ENCODE data around the gene UBAP1. TPM values are rescaled to one million over a fixed set of nuclear protein-coding genes. Genes with fewer than 3 reads are reported as not detected.

UBAP1 gene
- total RNA-seq, 1 experiment from 2014 or later = 30.8 TPM

- BruUV-seq (replicated peaks) = no TSS peak
- CTCF ChIA-PET = interaction anchor here (1.0 kb wide), 1 partner anchor 103 kb away, joined by 3 read pairs; no protein-coding TSS in a partner anchor
- POLR2A ChIA-PET = no interaction called here
Observed at GRCh38 chr9:34276772-34277171, 97.9 kb downstream of the UBAP1 start.

More at GRCh38 chr9:34276772-34277171, 97.9 kb downstream of the UBAP1 start:
- no peak overlapping the region for H3K27ac ChIP-seq (ENCODE audit: low read depth, low read length)
- H3K9me3 ChIP-seq (ENCODE audit: control insufficient read depth in 1 of 2, insufficient read depth in 1 of 2, low read depth in 1 of 2, low read length in 2 of 2) = no peaks in the 10 kb centered on the region
- H3K4me1 ChIP-seq (ENCODE audit: control insufficient read depth in 1 of 2, insufficient read depth in 2 of 2, low read length in 2 of 2) = no peaks in the 10 kb centered on the region
- no peaks in the 10 kb centered on the region for H3K27me3 ChIP-seq (ENCODE audit: insufficient read depth, low read length)
- intact Hi-C loops (cut with micrococcal nuclease) = no loop called here
- TF ChIP-seq EZH2 (IDR thresholded peaks at IDR 0.05) = no peak
- TF ChIP-seq POLR2AphosphoS5 (IDR thresholded peaks at IDR 0.05; ENCODE audit: low read depth, low read length) = no peak
- no peak for TF ChIP-seq POLR2A (IDR thresholded peaks at IDR 0.05; ENCODE audit: borderline replicate concordance, extremely low read depth, insufficient read depth, insufficient read length)
- TF ChIP-seq ZFX (IDR thresholded peaks at IDR 0.05) = no peak
- TF ChIP-seq ELF1 (IDR thresholded peaks at IDR 0.05; ENCODE audit: borderline replicate concordance, low read depth) = no peak
- TF ChIP-seq, protein P1, sequence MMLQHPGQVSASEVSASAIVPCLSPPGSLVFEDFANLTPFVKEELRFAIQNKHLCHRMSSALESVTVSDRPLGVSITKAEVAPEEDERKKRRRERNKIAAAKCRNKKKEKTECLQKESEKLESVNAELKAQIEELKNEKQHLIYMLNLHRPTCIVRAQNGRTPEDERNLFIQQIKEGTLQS (IDR thresholded peaks at IDR 0.05) = no peak
- TF ChIP-seq RAD21 (IDR thresholded peaks at IDR 0.05; ENCODE audit: low read depth) = no peak
- TF ChIP-seq CBX3 (IDR thresholded peaks at IDR 0.05; ENCODE audit: low read depth) = no peak
- TF ChIP-seq JUND (IDR thresholded peaks at IDR 0.05) = no peak
- TF ChIP-seq EZH2phosphoT487 (IDR thresholded peaks at IDR 0.05; ENCODE audit: borderline replicate concordance) = no peak
- TF ChIP-seq, protein P2, sequence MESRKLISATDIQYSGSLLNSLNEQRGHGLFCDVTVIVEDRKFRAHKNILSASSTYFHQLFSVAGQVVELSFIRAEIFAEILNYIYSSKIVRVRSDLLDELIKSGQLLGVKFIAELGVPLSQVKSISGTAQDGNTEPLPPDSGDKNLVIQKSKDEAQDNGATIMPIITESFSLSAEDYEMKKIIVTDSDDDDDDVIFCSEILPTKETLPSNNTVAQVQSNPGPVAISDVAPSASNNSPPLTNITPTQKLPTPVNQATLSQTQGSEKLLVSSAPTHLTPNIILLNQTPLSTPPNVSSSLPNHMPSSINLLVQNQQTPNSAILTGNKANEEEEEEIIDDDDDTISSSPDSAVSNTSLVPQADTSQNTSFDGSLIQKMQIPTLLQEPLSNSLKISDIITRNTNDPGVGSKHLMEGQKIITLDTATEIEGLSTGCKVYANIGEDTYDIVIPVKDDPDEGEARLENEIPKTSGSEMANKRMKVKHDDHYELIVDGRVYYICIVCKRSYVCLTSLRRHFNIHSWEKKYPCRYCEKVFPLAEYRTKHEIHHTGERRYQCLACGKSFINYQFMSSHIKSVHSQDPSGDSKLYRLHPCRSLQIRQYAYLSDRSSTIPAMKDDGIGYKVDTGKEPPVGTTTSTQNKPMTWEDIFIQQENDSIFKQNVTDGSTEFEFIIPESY (IDR thresholded peaks at IDR 0.05; ENCODE audit: extremely low read depth, insufficient replicate concordance, low read length) = no peak
- TF ChIP-seq ZNF274 (IDR thresholded peaks at IDR 0.05; ENCODE audit: low read depth, low read length) = no peak
- no peak for TF ChIP-seq SRF (IDR thresholded peaks at IDR 0.05; ENCODE audit: low read depth)
- TF ChIP-seq, protein P3, sequence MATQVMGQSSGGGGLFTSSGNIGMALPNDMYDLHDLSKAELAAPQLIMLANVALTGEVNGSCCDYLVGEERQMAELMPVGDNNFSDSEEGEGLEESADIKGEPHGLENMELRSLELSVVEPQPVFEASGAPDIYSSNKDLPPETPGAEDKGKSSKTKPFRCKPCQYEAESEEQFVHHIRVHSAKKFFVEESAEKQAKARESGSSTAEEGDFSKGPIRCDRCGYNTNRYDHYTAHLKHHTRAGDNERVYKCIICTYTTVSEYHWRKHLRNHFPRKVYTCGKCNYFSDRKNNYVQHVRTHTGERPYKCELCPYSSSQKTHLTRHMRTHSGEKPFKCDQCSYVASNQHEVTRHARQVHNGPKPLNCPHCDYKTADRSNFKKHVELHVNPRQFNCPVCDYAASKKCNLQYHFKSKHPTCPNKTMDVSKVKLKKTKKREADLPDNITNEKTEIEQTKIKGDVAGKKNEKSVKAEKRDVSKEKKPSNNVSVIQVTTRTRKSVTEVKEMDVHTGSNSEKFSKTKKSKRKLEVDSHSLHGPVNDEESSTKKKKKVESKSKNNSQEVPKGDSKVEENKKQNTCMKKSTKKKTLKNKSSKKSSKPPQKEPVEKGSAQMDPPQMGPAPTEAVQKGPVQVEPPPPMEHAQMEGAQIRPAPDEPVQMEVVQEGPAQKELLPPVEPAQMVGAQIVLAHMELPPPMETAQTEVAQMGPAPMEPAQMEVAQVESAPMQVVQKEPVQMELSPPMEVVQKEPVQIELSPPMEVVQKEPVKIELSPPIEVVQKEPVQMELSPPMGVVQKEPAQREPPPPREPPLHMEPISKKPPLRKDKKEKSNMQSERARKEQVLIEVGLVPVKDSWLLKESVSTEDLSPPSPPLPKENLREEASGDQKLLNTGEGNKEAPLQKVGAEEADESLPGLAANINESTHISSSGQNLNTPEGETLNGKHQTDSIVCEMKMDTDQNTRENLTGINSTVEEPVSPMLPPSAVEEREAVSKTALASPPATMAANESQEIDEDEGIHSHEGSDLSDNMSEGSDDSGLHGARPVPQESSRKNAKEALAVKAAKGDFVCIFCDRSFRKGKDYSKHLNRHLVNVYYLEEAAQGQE (IDR thresholded peaks at IDR 0.05; ENCODE audit: low read depth) = no peak
- TF ChIP-seq FOSL1 (IDR thresholded peaks at IDR 0.05; ENCODE audit: low read depth) = no peak
- no peak overlapping the region for H3K4me2 ChIP-seq (ENCODE audit: low read length)
- ATAC-seq = no peak
- RAD21 ChIA-PET (ENCODE audit: low non-redundant PET in 1 of 2, low total read pairs in 2 of 2, uncharacterized antibody in 2 of 2, unreplicated experiment in 2 of 2) = no interaction called here
- no peaks in the 10 kb centered on the region for H3K36me3 ChIP-seq (ENCODE audit: control insufficient read depth in 1 of 2, insufficient read depth in 2 of 2, low read length in 2 of 2)
- no peak for DNase-seq (ENCODE audit: low read depth, low spot score)
- H3K9me2 ChIP-seq (ENCODE audit: insufficient read depth) = no peaks in the 10 kb centered on the region
- H3K9ac ChIP-seq (ENCODE audit: low read length) = no peak overlapping the region
- no peak overlapping the region for H3K4me3 ChIP-seq (replicated peaks in 1 of 2; ENCODE audit: low read depth in 1 of 2, low read length in 2 of 2)
- no peaks in the 10 kb centered on the region for H3K79me2 ChIP-seq (ENCODE audit: insufficient read depth, low read length)
- no peaks in the 10 kb centered on the region for H4K20me1 ChIP-seq (ENCODE audit: insufficient read depth)
- no peak overlapping the region for H2AFZ ChIP-seq (ENCODE audit: low read depth, low read length, poor library complexity, severe bottlenecking)

Data from HCT116 (cell line).